SK-N-SH treated with all-trans-retinoic acid at 6 μM for 48 hours (cell line): ENCODE measurements around the gene APH1A.

Experiments used
- ARNTL ChIP-seq: fragments of 450-650 bp; formaldehyde crosslinking; IDR thresholded peaks from 2 replicates; pipeline ENCODE4 v1.5.0; 2020; ENCODE audit warnings: low read depth, mild to moderate bottlenecking, moderate library complexity, borderline replicate concordance
- RARB ChIP-seq: fragments of 250-450 bp; sonication (Bioruptor Pico); IDR thresholded peaks from 2 replicates; pipeline ENCODE4 v1.8.0; 2021; ENCODE audit warnings: mild to moderate bottlenecking, moderate library complexity
- TF ChIP-seq, protein P1 (sequence below): fragments of 250-450 bp; sonication (Bioruptor Pico); IDR thresholded peaks from 2 replicates; pipeline ENCODE4 v1.8.0; 2020; ENCODE audit warnings: mild to moderate bottlenecking, moderate library complexity, borderline replicate concordance

DNA sequence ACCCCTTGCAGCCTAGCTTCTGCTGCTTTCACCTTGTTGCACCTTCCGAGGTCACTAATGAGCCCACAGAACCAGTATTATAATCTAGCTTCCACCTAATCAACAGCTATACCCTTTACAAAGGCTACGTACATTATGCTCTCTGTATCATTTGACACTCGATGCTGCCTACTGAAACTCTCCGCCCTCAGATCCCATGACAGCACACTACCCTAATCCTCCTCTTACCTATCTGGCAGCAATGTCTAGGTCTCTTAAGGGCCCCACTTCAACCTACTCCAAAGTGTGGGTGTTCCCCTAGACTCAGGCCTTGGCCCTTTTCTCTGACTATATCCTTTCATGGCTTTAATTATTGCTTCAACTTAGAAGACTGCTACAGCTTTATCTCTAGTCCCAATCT, 20.0 kb upstream of the APH1A start:
- TF ChIP-seq, protein P1, sequence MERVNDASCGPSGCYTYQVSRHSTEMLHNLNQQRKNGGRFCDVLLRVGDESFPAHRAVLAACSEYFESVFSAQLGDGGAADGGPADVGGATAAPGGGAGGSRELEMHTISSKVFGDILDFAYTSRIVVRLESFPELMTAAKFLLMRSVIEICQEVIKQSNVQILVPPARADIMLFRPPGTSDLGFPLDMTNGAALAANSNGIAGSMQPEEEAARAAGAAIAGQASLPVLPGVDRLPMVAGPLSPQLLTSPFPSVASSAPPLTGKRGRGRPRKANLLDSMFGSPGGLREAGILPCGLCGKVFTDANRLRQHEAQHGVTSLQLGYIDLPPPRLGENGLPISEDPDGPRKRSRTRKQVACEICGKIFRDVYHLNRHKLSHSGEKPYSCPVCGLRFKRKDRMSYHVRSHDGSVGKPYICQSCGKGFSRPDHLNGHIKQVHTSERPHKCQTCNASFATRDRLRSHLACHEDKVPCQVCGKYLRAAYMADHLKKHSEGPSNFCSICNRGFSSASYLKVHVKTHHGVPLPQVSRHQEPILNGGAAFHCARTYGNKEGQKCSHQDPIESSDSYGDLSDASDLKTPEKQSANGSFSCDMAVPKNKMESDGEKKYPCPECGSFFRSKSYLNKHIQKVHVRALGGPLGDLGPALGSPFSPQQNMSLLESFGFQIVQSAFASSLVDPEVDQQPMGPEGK (CRISPR knock-in tag) = no peak
- TF ChIP-seq ARNTL (CRISPR knock-in tag) (no peak), RARB (CRISPR knock-in tag) (no peak)
